SU-DHL-6 (cell line): ENCODE measurements around the gene CARMIL1.

Source experiments
- H2AFZ ChIP-seq: fragments of 200-600 bp; sonication (generic); 2 replicates; pipeline ENCODE4 v1.6.1; 2014; ENCODE audit warnings: low read depth, mild to moderate bottlenecking, moderate library complexity, mixed read lengths, antibody characterized with exemption, low read length; ENCODE audit not compliant: severe bottlenecking
- H3F3A ChIP-seq: fragments of 200-600 bp; shearing (Covaris generic); 2 replicates; pipeline ENCODE4 v1.6.0; 2016; ENCODE audit warnings: antibody characterized with exemption, mild to moderate bottlenecking; ENCODE audit not compliant: insufficient read depth
- H3K27ac ChIP-seq: fragments of 200-600 bp; sonication (generic); 2 replicates; pipeline ENCODE4 v1.5.1; 2016; ENCODE audit warnings: low read depth, mild to moderate bottlenecking, low read length, moderate library complexity, mixed read lengths
- H3K27me3 ChIP-seq: fragments of 200-600 bp; sonication (generic), shearing (Covaris generic); 2 replicates; pipeline ENCODE4 v1.6.0; 2014; ENCODE audit warnings: mild to moderate bottlenecking, low read length
- H3K36me3 ChIP-seq: fragments of 200-600 bp; sonication (generic); 2 replicates; pipeline ENCODE4 v1.6.1; 2014; ENCODE audit warnings: mild to moderate bottlenecking, low read length, mixed read lengths
- H3K4me2 ChIP-seq: fragments of 300-600, 200-600 bp; shearing (Covaris generic), sonication (generic); 2 replicates; pipeline ENCODE4 v1.6.0; 2014; ENCODE audit warnings: low read length, low read depth, mild to moderate bottlenecking; ENCODE audit not compliant: poor library complexity, severe bottlenecking
- H3K4me3 ChIP-seq: fragments of 200-600 bp; sonication (generic); 2 replicates; pipeline ENCODE4 v1.5.1; 2014; ENCODE audit warnings: antibody characterized with exemption, low read length, mild to moderate bottlenecking, mixed read lengths; ENCODE audit not compliant: insufficient read depth, poor library complexity, severe bottlenecking
- H3K79me2 ChIP-seq: fragments of 200-600 bp; sonication (generic); 2 replicates; pipeline ENCODE4 v1.6.1; 2014; ENCODE audit warnings: mild to moderate bottlenecking, low read length, moderate library complexity; ENCODE audit not compliant: insufficient read depth
- H3K9ac ChIP-seq: fragments of 200-600 bp; sonication (generic); 2 replicates; pipeline ENCODE4 v1.7.0; 2014; ENCODE audit warnings: mild to moderate bottlenecking, low read length
- H3K9me2 ChIP-seq: fragments of 200-600 bp; sonication (generic); replicated peaks from 2 replicates; pipeline ENCODE4 v1.6.1; 2014; ENCODE audit warnings: low read length; ENCODE audit not compliant: insufficient read depth
- H3K9me3 ChIP-seq: fragments of 200-600 bp; sonication (generic); 2 replicates; pipeline ENCODE4 v1.6.1; 2014; ENCODE audit warnings: low read length, mixed read lengths; ENCODE audit not compliant: insufficient read depth
- H4K20me1 ChIP-seq: fragments of 200-600 bp; sonication (generic); 2 replicates; pipeline ENCODE4 v1.6.1; 2014; ENCODE audit warnings: low read depth, mild to moderate bottlenecking, antibody characterized with exemption, low read length, moderate library complexity, mixed read lengths
- EZH2phosphoT487 ChIP-seq: fragments of 200-600 bp; sonication (generic), shearing (Covaris generic); conservative IDR thresholded peaks from 2 replicates; pipeline ENCODE4 v1.6.1; 2018; ENCODE audit warnings: mild to moderate bottlenecking, antibody characterized with exemption, low read length, moderate library complexity, mixed read lengths
- TF ChIP-seq, protein P1 (sequence below): fragments of 200-600 bp; sonication (generic); IDR thresholded peaks from one replicate; pipeline ENCODE4 v1.5.1; 2017; ENCODE audit warnings: antibody characterized with exemption, mild to moderate bottlenecking, low read length, moderate library complexity; ENCODE audit not compliant: insufficient read depth, poor library complexity, severe bottlenecking

Gene CARMIL1

DNA sequence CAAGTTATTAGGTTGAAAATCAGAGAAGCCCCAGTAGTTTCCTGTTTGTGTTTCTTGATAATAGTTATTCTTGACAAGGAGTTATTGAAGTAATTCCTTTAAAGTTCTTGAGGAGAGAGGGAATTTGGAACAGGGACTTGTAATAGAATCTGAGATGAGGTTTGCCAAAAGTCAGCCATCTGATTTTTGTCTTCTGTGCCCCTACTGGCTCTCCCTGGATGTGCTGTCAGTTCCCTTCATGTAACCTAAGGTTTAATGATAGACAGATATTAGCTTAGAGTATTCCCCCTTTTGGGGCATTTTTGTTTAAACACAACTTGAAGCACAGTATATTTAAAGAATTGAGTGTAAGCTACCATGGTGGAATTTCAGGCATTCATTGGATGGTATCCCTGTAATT lies 71.4 kb downstream of the CARMIL1 start:
- Histone ChIP-seq H3K36me3 (no peaks in the 10 kb centered on the region), H3K27ac (no peak overlapping the region), H3K4me3 (no peak overlapping the region), H3K4me2 (no peak overlapping the region), H3K9me2 (no peaks in the 10 kb centered on the region), H4K20me1 (peaks cover 12% of the 10 kb centered on the region; the same call in 1 of the 2 replicates), H3K9ac (no peak overlapping the region), H3F3A (no peaks in the 10 kb centered on the region), H3K9me3 (no peaks in the 10 kb centered on the region), H2AFZ (no peak overlapping the region), H3K79me2 (peaks cover 25% of the 10 kb centered on the region), H3K27me3 (no peaks in the 10 kb centered on the region)
- TF ChIP-seq EZH2phosphoT487: no peak
- TF ChIP-seq, protein P1, sequence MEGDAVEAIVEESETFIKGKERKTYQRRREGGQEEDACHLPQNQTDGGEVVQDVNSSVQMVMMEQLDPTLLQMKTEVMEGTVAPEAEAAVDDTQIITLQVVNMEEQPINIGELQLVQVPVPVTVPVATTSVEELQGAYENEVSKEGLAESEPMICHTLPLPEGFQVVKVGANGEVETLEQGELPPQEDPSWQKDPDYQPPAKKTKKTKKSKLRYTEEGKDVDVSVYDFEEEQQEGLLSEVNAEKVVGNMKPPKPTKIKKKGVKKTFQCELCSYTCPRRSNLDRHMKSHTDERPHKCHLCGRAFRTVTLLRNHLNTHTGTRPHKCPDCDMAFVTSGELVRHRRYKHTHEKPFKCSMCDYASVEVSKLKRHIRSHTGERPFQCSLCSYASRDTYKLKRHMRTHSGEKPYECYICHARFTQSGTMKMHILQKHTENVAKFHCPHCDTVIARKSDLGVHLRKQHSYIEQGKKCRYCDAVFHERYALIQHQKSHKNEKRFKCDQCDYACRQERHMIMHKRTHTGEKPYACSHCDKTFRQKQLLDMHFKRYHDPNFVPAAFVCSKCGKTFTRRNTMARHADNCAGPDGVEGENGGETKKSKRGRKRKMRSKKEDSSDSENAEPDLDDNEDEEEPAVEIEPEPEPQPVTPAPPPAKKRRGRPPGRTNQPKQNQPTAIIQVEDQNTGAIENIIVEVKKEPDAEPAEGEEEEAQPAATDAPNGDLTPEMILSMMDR: no peak

GRCh38 chr6:25351485-25351884 lies 72.3 kb downstream of the CARMIL1 start:
- no peaks in the 10 kb centered on the region for H3K9me3 ChIP-seq
- no peaks in the 10 kb centered on the region for H3K27me3 ChIP-seq
- no peaks in the 10 kb centered on the region for H3F3A ChIP-seq
- peaks cover 12% of the 10 kb centered on the region; the same call in 1 of the 2 replicates for H4K20me1 ChIP-seq
- TF ChIP-seq, protein P1: no peak
- no peak overlapping the region for H3K4me3 ChIP-seq
- H3K4me2 ChIP-seq: no peak overlapping the region
- no peak overlapping the region for H3K27ac ChIP-seq
- no peak overlapping the region for H2AFZ ChIP-seq
- H3K9me2 ChIP-seq: no peaks in the 10 kb centered on the region
- H3K9ac ChIP-seq: no peak overlapping the region
- H3K79me2 ChIP-seq: peaks cover 28% of the 10 kb centered on the region
- no peaks in the 10 kb centered on the region for H3K36me3 ChIP-seq

DNA sequence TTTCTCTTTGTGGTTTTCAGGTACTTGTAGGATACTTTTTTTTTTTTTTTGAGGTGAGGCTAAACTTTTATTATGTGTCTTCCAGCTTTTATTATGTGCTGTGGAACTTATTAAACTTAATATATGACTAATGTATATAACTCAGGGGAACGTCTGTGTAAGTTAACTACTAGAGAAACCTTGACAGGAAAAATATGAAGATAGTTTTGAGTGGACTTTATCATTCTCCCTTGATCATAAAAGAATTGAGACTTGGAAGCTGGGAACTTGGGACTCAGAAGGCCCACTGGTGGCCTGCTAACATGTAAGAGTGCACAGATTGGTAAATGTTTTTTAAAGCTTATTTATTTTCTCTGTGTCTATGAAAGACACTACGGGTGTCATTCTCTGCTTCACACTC lies 73.1 kb downstream of the CARMIL1 start:
- Histone ChIP-seq H3K4me3 (no peak overlapping the region), H3K4me2 (no peak overlapping the region)
- TF ChIP-seq, protein P1: no peak
- no peak for TF ChIP-seq EZH2phosphoT487

More for the DNA sequence above, 73.1 kb downstream of the CARMIL1 start:
- Histone ChIP-seq H3F3A (no peaks in the 10 kb centered on the region), H3K9me2 (no peaks in the 10 kb centered on the region), H3K9ac (no peak overlapping the region), H2AFZ (no peak overlapping the region), H3K27ac (no peak overlapping the region), H3K27me3 (no peaks in the 10 kb centered on the region), H4K20me1 (peaks cover 9% of the 10 kb centered on the region; the same call in 1 of the 2 replicates), H3K79me2 (peaks cover 34% of the 10 kb centered on the region), H3K9me3 (no peaks in the 10 kb centered on the region), H3K36me3 (no peaks in the 10 kb centered on the region)
